GM18508 (cell line): ENCODE measurements around the gene PRELID3B.

Experiments
- ATAC-seq: cut with Tn5 transposase; IDR thresholded peaks from one replicate; pipeline ENCODE4 v1.9.1; 2021; ENCODE audit warnings: moderate number of reproducible peaks; ENCODE audit not compliant: insufficient read depth, unreplicated experiment

Gene PRELID3B

DNA sequence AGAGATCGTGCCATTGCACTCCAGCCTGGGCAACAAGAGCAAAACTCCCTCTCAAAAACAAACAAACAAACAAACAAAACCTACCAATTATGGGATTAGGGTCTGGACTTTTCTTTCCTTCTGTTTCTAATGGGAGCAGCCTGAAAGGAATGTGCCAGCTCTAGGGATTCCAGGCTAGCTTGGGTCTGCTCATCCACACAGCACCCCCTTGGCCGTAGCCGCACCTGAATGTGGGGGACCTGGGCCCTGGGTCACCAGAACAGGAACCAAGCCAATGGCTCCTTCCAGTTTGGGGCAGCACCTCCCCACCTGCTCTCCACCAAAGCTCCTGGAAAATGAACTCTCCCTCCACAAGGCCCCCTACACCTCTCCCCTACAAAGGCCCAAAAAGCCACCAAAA lies 42.3 kb downstream of the PRELID3B start:
- ATAC-seq = no peak

DNA sequence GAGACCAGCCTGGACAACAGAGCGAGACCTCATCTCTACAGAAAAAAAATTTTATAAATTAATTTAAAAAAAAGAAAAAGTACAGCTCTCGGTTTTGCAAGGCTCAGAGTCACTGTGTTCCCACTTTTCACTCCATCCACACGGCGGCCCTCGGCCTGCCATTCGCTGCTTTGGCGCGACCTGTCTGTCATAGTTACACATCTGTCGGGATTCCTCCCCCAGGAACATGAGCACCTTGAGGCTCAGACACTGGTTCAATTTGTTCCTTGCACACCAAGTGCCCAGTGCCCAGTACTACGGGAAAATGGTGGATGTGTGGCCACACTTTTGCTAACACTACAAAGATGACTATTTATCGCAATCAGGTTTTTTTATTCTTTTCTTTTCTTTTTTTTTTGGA lies 43.9 kb downstream of the PRELID3B start:
- no peak for ATAC-seq

DNA sequence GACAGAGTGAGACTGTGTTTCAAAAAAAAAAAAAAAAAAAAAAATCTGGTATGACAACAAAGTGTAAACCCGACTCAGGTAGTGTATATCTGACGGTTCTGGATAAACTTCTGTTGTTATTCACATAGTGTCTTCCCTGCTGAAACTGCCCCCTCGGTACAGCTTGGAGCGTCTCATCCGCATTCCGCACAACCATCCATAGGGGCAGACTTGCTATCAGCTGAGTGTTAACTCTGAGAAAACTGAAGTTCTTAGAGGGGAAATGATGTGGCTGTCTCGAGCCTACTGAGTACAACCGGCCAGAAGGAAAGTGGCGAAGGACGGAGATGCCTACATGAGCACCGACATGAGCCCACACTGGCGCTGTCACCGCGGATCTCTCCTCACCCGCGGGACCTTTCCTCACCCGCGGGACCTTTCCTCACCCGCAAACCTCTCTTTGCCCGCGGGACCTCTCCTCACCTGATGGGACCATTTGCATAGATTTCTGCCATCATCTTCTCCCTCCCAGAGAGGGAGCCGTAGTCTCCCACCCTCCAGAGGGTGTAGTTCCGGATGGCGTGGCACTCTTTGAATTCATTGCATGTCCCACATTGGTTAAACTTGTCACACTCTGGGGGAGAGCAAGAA lies 45.3 kb downstream of the PRELID3B start:
- no peak for ATAC-seq

DNA sequence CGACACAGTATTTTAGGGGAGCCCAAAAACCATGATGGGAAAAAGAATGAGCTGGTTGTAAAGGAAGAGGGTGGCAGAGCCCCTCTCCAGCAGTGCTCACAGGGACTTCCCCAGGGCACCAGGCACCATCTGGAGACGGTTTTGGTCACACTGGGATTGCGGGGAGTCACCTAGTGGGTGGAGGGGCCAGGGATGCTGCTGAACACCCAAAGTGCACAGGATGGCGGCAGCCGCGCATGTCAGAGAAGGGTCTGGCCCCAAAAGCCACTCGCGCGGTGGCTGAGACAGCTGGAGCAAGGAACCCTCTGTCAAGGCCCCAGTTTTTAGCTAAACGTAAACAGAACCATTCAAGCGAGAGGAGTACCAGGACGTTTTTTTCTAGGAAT lies 46.4 kb downstream of the PRELID3B start:
- no peak for ATAC-seq

DNA sequence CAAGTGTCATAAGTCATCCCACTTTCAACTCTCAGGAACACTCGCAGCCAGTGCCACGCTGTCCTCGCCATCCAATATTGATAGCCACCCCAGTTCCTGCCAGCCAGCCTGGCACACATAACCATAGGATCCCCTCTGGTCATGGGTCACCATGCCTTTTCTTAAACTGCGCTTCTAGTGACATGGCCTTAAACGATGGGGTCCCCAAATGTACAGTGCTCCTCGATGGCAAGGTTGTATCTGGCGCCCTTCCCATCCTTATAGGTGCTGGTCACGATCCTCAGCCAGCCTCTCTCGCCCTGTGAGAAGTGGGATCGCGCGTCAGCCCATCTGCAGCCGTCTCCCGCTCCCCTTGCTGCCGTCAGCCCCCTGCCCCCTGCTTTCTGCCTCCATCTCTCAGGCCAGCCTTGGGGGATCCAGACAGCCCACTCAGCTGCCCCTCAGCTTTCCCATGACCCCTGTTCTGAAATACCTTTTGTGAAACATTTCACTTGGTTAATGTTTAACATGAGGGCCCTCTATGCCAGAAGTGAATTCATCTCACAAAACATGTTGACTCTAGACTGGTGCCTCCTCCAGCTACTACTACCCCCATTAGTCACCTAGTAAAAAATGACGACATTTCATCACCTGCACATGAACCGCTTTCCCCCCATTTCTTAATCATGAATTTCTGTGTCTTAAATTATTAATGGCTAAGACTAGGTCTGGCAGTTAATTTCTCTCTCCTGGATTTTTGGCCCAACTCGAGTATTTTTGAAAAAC lies 46.9 kb downstream of the PRELID3B start:
- no peak for ATAC-seq

DNA sequence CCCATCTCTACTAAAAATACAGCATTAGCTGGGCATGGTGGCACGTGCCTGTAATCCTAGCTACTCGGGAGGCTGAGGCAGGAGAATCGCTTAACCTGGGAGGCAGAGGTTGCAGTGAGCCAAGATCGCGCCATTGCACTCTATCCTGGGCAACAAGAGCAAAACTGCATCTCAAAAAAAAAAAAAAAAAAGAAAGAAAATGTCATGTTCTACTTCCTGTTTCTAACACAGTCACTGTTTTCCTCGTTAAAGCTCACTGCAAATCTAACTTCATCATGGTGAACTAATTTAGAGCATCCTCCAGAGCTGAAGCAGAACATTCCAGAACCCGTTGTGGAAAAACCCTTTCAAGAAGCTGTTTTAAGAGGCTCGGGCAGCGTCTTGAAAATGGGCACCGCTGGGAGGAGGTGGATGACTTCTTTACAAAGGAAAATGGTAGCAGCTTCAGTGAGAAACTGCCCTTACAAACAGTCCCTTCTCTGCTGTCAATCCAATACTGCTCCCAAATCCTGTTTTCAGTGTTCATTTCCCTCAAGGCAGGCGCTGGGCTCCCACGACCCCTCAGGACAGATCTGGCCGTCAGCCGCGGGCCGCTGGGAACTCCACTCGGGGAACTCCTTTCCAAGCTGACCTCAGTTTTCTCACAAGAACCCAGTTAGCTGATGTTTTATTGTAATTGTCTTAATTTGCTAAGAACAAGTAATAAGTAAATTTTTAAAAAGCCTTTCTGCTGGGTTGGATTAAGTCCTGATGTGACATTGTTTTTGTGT lies 48.0 kb downstream of the PRELID3B start:
- ATAC-seq = no peak

DNA sequence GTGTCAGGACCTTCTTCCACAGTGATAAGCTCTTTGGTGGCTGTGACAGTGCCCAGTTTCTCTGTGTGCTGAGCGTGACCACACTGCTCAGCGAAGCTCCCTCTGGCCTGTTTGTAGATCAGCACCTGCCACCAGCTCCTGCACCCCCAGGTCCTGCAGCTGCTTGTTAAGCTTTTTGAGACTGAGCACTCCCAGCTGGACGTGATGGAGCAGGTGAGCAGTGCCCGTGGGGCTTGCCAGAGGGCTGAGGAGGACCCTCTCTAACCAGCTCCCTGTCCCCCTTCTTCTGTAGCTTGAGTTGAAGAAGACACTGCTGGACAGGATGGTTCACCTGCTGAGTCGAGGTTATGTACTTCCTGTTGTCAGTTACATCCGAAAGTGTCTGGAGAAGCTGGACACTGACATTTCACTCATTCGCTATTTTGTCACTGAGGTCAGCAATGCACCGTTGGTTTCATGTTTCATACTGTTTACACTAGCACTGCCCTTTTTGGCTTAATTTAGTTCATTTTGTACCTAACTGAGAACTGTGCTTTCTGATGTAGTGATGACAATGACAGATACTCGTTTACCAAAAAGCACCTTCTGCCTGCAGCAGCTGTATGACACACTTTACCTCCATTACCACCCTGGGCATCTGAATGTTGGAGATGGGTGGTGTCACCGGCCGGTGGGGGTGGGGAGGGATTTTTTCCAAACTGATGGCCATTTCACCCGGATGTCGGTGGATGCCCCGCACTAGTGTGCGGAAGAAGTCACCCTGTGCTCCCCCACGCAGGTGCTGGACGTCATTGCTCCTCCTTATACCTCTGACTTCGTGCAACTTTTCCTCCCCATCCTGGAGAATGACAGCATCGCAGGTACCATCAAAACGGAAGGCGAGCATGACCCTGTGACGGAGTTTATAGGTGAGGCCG lies 49.0 kb downstream of the PRELID3B start:
- no peak for ATAC-seq

DNA sequence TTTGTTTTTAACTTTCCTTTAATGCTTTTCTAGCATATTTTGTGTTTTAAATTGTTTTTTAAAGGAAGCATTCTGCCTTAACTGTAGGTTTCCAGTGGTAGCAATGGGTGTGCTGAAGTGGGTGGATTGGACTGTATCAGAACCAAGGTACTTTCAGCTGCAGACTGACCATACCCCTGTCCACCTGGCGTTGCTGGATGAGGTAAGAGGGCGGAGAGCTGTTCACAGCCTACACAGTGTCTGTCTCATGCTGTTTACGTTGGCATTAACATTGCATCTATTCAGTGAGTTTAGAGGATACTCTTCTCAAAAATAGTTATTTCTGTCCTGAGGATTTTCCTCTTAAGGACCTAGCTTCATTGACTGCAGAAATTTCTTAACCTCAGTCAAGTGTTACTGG lies 49.7 kb downstream of the PRELID3B start:
- no peak for ATAC-seq

DNA sequence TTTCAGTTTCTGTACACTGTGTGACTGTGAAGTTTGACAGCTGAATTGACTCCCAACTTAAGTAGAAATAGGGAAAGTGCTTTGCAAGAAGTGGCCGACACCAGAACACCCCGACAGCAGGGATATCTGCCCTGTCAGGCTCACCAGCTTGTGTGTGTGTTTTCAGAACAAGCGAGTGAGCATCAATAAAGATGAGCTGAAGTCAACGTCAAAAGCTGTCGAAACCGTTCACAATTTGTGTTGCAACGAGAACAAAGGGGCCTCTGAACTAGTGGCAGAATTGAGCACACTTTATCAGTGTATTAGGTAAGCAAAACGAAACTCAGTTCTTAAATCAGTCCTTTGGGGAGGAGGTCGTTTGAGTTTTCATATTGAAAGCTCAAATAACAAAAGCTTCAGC lies 50.9 kb downstream of the PRELID3B start:
- no peak for ATAC-seq

DNA sequence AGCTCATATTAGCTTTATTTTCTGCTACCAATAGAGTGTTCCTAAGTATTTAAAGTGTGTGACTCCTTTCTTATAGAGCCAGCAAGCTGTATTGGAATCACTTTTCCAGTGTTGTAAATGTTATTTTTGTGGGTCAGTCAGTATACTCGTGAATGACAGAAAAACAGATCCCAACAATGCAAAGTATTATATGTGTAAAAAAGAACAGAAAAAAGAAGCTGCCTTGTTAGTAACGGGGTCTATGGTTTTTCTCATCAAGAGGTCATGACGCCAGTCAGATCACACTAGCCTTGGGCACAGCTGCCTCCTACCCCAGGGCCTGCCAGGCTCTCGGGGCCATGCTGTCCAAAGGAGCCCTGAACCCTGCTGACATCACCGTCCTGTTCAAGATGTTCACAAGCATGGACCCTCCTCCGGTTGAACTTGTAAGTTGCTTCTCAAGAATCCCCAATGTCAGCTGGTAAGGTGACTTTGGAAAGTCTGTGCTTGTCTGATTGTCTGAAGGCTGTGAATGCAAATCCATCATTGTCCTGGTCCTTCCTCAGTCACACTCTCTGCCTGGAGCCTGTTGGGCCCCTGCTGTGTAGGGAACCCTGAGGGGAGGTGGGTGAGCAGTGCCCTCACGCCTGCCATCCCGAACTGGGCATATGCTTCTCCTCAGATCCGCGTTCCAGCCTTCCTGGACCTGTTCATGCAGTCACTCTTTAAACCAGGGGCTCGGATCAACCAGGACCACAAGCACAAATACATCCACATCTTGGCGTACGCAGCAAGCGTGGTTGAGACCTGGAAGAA lies 51.7 kb downstream of the PRELID3B start:
- no peak for ATAC-seq

DNA sequence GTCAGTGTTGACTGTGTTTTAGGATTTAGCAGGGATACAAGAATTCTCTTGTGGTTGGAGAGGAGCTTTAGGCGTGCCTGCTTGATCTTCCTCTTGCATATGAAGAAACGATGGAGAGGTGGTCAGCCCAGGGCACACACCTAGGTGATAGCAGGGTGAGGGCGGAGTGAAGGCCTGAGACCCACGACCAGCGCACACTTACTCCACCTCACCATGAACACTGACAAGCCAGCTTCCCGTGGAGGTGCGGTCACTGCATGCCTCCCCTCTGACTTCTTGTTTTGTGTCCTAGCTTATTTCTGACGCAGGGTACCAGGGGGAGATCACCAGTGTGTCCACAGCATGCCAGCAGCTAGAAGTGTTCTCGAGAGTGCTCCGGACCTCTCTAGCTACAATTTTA lies 53.4 kb downstream of the PRELID3B start:
- no peak for ATAC-seq

DNA sequence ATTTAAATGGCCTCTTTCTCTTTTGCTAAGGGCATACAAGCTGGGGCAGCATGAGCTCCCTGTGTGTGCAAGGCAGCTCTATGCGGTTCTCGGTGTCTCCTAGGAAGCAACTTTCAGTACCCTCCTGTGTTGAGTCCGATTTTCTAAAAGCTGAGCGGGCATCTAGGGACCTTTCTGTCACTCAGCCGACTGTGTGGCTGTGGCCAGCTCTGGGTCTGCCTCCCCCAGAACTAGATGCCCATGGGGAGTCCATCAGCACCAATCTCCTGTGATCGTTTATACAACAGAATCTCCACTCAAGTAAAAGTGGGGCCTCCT lies 54.1 kb downstream of the PRELID3B start:
- no peak for ATAC-seq

DNA sequence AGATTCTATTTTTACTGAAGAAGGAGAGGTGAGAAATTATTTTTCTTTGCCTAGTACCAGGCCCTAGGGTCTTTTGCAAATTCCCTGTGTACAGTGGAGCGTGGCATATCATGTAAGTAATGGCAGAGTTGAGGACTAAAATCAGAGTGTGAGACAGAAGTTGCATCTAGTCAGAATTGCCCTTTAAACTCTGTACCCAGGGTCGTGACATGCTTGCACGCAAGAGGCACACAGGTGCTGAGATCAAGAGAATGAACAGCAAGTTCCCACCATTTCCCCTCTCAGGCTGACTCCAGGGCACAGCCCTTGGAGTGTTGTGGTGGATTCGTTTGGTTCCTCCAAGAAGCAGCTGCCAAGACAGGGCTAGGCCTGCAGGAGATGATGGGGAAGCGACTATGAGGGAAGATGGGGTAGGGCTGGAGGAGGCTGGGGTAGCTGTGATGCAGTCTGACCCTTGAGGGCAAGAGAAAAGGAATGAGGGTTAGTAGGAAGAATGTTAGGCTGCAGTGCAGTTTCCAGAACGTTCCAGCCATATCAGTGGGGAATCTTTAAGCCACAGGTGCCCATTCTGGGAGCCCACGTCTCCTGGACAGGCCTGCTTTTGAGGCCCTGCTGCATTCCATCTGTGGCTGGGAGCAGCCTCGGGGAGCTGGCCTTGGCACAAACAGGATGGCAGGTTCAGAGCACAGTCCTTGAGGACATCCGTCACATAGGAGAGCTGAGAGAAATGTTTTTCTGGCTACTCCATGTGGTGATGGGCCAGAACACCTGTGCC lies 54.6 kb downstream of the PRELID3B start:
- no peak for ATAC-seq

DNA sequence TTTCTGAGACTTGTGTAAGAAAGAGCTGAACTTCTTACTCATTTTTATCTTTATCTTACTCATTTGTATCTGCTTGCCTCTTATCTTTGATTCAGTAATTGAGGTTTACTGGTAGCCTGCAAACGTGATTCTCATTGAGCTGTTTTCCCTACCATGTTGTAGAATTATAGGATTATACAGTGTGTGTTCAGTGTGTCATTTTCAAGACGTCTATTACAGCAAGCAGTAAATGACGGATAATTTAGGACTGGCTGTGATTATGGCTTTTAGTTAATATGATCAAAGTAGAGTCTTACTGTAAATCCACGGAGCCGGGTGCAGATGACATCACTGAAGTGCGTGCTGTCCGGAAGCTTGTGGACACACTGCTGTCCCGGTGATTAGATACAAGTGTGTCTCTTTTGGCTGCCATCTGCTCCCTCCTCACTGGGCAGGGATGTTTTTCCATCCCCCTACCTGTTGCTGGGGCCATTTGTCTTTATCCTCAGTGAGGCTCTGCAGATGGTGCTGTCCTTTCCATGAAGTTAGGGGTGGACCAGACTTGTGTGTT lies 55.5 kb downstream of the PRELID3B start:
- ATAC-seq = no peak

DNA sequence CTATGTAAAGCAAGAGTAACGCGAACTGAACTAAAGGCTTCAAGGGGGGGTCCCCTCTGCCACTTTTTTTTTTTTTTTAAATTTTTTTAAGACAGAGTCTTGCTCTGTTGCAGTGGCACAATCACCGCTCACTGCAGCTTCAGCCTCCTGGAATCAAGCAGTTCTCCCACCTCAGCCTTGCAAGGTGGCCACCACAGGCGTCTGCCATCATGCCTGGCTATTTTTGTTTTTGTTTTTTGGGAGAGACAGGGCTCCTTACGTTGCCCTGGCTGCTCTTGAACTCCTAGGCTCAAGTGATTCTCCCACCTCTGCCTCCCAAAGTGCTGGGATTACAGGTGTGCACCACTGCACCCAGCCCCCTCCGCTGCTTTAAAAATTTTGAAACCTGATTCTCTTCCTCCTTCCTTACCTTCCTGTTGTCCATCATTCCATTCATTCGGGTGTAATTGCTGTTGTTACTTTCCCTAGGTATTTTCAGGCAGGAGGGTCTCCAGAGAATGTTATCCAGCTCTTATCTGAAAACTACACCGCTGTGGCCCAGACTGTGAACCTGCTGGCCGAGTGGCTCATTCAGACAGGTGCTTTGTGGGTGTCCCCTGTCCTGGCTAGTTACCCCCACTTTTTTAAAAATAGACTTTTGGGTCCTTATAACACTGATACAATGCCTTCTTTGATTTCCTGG lies 56.2 kb downstream of the PRELID3B start:
- ATAC-seq = no peak

DNA sequence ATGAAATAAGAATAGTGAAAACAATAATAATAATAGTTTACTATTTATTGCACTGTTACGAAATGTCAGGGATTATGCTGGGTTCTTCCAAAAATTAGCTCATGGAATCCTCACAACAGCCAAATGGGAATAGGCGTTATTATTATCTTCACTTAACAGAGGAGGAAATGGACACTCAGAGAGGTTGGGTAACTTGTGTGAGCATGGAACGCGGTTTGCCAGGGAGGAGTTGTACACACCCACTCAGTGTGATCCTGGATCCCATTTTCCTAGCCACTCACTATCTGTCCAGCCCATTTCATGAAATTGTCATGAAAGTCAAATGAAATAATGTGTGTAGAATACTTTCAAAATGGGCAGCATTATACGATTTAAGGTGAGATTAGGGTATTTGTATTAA lies 56.9 kb downstream of the PRELID3B start:
- ATAC-seq = no peak

DNA sequence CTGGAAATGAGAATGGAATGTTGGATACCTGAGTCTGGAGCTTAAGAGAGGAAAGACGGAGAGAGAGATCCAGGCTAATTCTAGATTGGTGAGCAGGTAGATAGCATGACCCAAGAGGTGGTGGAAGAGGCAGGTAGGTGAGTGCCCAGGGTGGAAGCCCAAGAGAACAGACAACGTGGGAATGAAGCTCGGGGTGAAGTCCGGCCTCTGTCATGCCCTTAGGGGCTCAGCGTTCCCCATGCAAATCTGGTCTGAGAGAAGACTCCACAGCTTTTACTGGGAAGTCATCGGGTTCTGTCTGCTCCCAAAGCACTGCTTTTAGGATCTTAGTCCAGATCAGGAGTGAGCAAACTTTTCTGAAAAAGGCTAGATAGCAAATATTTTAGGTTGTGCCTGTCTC lies 57.9 kb downstream of the PRELID3B start:
- ATAC-seq = no peak
